Parathyroid adenoma (tissue), 2 donors: ENCODE measurements around the gene FOXC2.

ENCODE experiments used
- H2AFZ ChIP-seq: fragments of 300-600 bp; sonication (generic); one replicate; pipeline ENCODE4 v1.7.0; 2017; ENCODE audit warnings: antibody characterized with exemption, mild to moderate bottlenecking
- H3K27ac ChIP-seq: fragments of 300-600 bp; sonication (generic); one replicate; pipeline ENCODE4 v1.7.0; 2017
- H3K27me3 ChIP-seq: fragments of 300-600 bp; sonication (generic); one replicate; pipeline ENCODE4 v1.7.0; 2017; ENCODE audit warnings: low read length; ENCODE audit not compliant: control insufficient read depth, insufficient read depth
- H3K36me3 ChIP-seq: fragments of 300-600 bp; sonication (generic); one replicate; pipeline ENCODE4 v1.7.0; 2017; ENCODE audit warnings: low read length; ENCODE audit not compliant: control insufficient read depth, insufficient read depth
- H3K4me1 ChIP-seq: fragments of 300-600 bp; sonication (generic); one replicate; pipeline ENCODE4 v1.7.0; 2017; ENCODE audit warnings: control low read depth
- H3K4me2 ChIP-seq: fragments of 300-600 bp; sonication (generic); one replicate; pipeline ENCODE4 v1.7.0; 2017; ENCODE audit warnings: low read length
- H3K4me3 ChIP-seq: fragments of 300-600 bp; sonication (generic); one replicate; pipeline ENCODE4 v1.7.0; 2017; ENCODE audit warnings: low read depth, low read length
- H3K79me2 ChIP-seq: fragments of 300-600 bp; sonication (generic); one replicate; pipeline ENCODE4 v1.7.0; 2017; ENCODE audit warnings: control low read depth
- H3K9ac ChIP-seq: fragments of 300-600 bp; sonication (generic); one replicate; pipeline ENCODE4 v1.7.0; 2017; ENCODE audit warnings: mild to moderate bottlenecking
- H3K9me3 ChIP-seq: fragments of 300-600 bp; sonication (generic); one replicate; pipeline ENCODE4 v1.7.0; 2017; ENCODE audit warnings: low read length; ENCODE audit not compliant: control insufficient read depth
- CTCF ChIP-seq: fragments of 300-600 bp; sonication (generic); IDR thresholded peaks from one replicate; pipeline ENCODE4 v1.7.0; 2017; ENCODE audit warnings: antibody characterized with exemption, mild to moderate bottlenecking
- donor health status: primary hyperparathyroidism.

The FOXC2 gene

DNA sequence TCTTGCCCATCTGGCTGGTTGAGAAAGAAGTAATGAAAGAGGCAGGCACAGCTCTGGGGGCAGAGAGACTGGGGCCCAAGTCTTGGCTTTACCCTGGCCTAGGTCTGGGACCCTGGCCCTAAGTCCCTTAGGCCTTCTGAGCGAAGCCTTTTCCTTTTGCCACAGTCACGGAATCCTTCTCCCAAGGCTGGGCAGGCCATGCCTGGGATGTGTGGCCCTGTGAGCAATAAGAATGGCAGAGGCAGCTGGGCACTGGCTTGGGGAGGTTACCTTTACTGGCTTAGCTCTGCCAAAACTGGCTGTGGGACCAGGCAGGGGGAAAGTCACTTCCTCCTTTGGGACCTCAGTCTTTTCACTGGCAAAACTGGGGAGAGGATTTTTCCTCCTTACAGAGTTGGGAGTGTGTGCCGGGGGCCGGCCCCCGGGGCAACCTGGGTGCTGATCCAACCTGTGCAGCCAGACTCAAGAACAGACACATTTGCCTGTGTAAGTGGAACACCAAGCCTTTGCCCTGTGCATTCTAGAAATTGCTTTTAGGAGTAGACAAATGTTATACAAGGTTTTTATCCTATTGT is 43.4 kb upstream of the FOXC2 start:
- H3K9ac ChIP-seq, result no peak overlapping the region
- no peak for TF ChIP-seq CTCF
- peaks cover 4% of the 10 kb centered on the region for H3K27me3 ChIP-seq
- H3K36me3 ChIP-seq, result no peaks in the 10 kb centered on the region
- peaks cover 3% of the 10 kb centered on the region for H3K4me1 ChIP-seq
- H3K4me2 ChIP-seq, result no peak overlapping the region
- H2AFZ ChIP-seq, result no peak overlapping the region
- H3K4me3 ChIP-seq, result no peak overlapping the region
- no peaks in the 10 kb centered on the region for H3K9me3 ChIP-seq
- H3K79me2 ChIP-seq, result no peaks in the 10 kb centered on the region
- no peak overlapping the region for H3K27ac ChIP-seq

GRCh38 chr16:86524029-86524428 is 42.6 kb upstream of the FOXC2 start:
- TF ChIP-seq CTCF, result no peak
- Histone ChIP-seq H2AFZ (no peak overlapping the region), H3K9me3 (no peaks in the 10 kb centered on the region), H3K27me3 (peaks cover 4% of the 10 kb centered on the region), H3K9ac (no peak overlapping the region), H3K36me3 (no peaks in the 10 kb centered on the region), H3K4me2 (no peak overlapping the region), H3K27ac (no peak overlapping the region), H3K79me2 (no peaks in the 10 kb centered on the region), H3K4me1 (peaks cover 3% of the 10 kb centered on the region), H3K4me3 (no peak overlapping the region)

DNA sequence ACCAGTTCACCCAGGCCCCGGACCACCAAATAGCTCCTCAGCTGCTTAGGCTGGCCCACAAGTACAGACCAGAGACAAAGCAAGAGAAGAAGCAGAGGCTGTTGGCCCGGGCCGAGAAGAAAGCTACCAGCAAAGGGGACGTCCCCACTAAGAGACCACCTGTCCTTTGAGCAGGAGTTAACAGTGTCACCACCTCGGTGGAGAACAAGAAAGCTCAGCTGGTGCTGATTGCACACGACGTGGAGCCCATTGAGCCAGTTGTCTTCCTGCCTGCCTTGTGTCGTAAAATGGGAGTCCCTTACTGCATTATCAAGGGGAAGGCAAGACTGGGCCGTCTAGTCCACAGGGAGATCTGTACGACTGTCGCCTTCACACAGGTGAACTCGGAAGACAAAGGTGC is 40.9 kb upstream of the FOXC2 start:
- Histone ChIP-seq H3K9ac (no peak overlapping the region), H3K4me2 (no peak overlapping the region), H3K79me2 (no peaks in the 10 kb centered on the region), H3K27ac (no peak overlapping the region), H2AFZ (no peak overlapping the region), H3K4me3 (no peak overlapping the region), H3K36me3 (no peaks in the 10 kb centered on the region), H3K27me3 (peaks cover 3% of the 10 kb centered on the region), H3K4me1 (peaks cover 3% of the 10 kb centered on the region), H3K9me3 (no peaks in the 10 kb centered on the region)
- no peak for TF ChIP-seq CTCF

DNA sequence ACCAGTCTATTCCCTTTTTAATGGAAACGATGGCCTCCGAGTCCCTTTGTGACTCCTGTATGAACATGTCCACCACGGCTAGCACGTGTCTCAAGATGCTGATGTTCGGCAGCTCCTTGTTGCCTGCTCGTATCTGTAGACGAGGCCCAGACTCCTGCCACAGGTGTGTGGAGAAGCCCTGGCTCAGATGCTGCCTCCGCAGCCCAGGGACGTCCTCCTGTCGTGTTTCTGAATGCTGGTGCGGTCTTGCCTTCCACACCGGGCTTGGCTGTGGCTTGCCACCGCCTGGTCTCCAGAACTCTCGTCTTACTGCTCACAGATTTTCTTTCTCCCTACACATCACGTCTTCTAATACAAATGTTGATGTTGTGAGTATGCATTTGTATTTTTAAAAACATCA is 39.3 kb upstream of the FOXC2 start:
- Histone ChIP-seq H2AFZ (no peak overlapping the region), H3K36me3 (no peaks in the 10 kb centered on the region), H3K9ac (no peak overlapping the region), H3K9me3 (no peaks in the 10 kb centered on the region), H3K79me2 (no peaks in the 10 kb centered on the region), H3K27ac (no peak overlapping the region), H3K4me3 (no peak overlapping the region), H3K4me1 (peaks cover 3% of the 10 kb centered on the region), H3K4me2 (no peak overlapping the region), H3K27me3 (no peaks in the 10 kb centered on the region)
- TF ChIP-seq CTCF, result no peak
